ENCODE results near the gene SLC15A2.

The SLC15A2 gene

DNA sequence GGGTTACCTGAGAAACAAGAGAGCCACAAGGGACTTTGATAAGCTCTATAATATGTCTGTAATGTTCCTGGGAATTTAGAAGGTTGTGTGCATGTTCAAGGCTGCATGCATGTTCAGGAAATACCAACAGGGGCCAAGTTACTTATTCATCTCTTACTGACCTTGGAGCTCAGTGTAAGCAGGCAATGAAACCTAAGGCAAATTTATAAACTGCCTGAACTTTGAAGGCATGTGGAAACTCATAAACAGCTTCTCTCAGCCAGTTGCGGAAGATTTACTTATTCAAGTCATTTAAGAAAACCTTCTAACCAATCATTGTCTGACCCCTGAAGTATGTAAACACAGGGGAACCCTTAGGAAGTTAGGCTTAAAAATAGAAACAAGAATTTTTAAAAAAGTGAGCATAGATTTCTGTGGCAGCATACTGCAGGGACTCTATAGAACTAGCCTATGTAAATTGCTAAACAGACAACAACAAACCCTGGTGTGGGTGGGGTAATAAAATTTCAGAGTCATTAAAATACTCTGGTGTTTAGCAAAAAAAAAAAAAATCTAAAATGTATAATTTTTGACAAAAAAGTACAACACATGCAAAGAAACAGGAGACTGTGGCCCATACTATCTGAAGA, 57.2 kb downstream of the SLC15A2 start:
- TF ChIP-seq, protein P1, sequence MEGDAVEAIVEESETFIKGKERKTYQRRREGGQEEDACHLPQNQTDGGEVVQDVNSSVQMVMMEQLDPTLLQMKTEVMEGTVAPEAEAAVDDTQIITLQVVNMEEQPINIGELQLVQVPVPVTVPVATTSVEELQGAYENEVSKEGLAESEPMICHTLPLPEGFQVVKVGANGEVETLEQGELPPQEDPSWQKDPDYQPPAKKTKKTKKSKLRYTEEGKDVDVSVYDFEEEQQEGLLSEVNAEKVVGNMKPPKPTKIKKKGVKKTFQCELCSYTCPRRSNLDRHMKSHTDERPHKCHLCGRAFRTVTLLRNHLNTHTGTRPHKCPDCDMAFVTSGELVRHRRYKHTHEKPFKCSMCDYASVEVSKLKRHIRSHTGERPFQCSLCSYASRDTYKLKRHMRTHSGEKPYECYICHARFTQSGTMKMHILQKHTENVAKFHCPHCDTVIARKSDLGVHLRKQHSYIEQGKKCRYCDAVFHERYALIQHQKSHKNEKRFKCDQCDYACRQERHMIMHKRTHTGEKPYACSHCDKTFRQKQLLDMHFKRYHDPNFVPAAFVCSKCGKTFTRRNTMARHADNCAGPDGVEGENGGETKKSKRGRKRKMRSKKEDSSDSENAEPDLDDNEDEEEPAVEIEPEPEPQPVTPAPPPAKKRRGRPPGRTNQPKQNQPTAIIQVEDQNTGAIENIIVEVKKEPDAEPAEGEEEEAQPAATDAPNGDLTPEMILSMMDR (IDR thresholded peaks at IDR 0.05; ENCODE audit: low read depth, low read length, missing control alignments): no peak
- no peak for DNase-seq (ENCODE audit: low read depth)
- no peak overlapping the region for H3K4me3 ChIP-seq (ENCODE audit: low read depth, low read length)

DNA sequence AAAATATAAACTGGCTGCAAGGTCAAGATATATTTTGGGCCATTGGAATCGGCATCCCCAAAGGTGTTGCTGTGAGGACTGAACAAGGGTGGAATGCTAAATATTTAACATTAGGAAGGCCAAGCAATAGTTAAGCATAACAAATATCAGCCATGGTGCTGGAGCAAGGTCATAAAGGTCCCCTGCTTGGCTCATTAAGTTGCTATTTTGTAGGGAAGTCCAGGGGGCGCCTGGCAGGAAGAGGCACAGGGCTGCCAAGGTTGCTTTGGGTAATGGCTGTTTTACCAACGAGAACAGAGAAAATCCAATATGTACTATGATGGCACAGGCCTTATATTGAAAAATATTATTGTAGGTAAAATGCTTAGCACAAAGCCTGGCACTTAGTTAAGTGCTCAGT, 62.2 kb downstream of the SLC15A2 start:
- TF ChIP-seq, protein P1 (IDR thresholded peaks at IDR 0.05; ENCODE audit: low read depth, low read length, missing control alignments): no peak
- H3K4me3 ChIP-seq (ENCODE audit: low read depth, low read length): no peak overlapping the region
- DNase-seq (ENCODE audit: low read depth): no peak

GRCh38 chr3:121957674-121958415, 63.6 kb downstream of the SLC15A2 start:
- TF ChIP-seq, protein P1 (IDR thresholded peaks at IDR 0.05; ENCODE audit: low read depth, low read length, missing control alignments): no peak
- no peak for DNase-seq (ENCODE audit: low read depth)
- H3K4me3 ChIP-seq (ENCODE audit: low read depth, low read length): no peak overlapping the region

DNA sequence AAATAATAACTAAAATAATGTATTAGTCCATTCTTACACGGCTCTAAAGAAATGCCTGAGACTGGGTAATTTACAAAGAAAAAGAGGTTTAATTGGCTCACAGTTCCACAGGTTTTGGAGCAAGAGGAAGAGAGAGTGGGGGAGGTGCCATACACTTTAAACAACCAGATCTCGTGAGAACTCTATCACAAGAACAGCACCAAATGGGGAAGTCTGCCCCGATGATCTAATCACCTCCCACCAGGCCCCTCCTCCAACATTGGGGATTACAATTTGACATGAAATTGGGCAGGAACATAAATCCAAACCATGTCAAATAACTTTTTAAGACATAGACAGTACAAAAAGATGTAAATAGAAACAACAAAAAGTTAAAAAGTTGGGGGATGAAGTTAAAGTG, 64.6 kb downstream of the SLC15A2 start:
- H3K4me3 ChIP-seq (ENCODE audit: low read depth, low read length): no peak overlapping the region
- no peak for DNase-seq (ENCODE audit: low read depth)
- TF ChIP-seq, protein P1 (IDR thresholded peaks at IDR 0.05; ENCODE audit: low read depth, low read length, missing control alignments): no peak

GRCh38 chr3:121961283-121961682, 67.1 kb downstream of the SLC15A2 start:
- DNase-seq (ENCODE audit: low read depth): no peak
- no peak overlapping the region for H3K4me3 ChIP-seq (ENCODE audit: low read depth, low read length)
- TF ChIP-seq, protein P1 (IDR thresholded peaks at IDR 0.05; ENCODE audit: low read depth, low read length, missing control alignments): no peak

DNA sequence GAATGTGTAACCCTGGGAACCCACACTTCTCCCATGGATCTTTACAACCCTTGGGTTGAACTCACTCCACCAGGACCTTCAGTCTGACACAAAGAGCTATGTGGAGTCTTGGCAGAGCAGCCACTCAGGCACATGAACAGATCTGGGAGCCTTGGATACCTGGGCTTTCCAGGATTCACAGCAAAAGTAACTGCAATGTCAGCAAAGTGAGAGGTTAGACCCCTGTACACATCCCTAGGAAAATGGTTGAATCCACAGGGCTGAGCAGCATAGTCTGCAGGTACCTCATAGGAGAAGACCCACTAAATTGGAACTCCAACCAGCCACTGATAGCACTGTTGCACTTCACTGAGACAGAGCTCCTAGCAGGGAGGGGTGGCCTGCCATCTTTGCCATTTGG, 68.2 kb downstream of the SLC15A2 start:
- TF ChIP-seq, protein P1 (IDR thresholded peaks at IDR 0.05; ENCODE audit: low read depth, low read length, missing control alignments): no peak
- H3K4me3 ChIP-seq (ENCODE audit: low read depth, low read length): no peak overlapping the region
- no peak for DNase-seq (ENCODE audit: low read depth)

GRCh38 chr3:121963608-121964007, 69.4 kb downstream of the SLC15A2 start:
- TF ChIP-seq, protein P1 (IDR thresholded peaks at IDR 0.05; ENCODE audit: low read depth, low read length, missing control alignments): no peak
- H3K4me3 ChIP-seq (ENCODE audit: low read depth, low read length): no peak overlapping the region
- no peak for DNase-seq (ENCODE audit: low read depth)
